ENCODE measurements around the gene RHOB.
"Not testable (repeated sequence)": the region's sequence is repeated elsewhere in the genome, so short reads cannot be mapped to it uniquely, and the experiment has no call there.

Gene RHOB

GRCh38 chr2:20422402-20423271 lies 24.2 kb upstream of the RHOB start:
- no peak for DNase-seq

- DNase-seq = no peak
These were observed 23.5 kb upstream of the RHOB start for GRCh38 chr2:20423359-20423758.

DNA sequence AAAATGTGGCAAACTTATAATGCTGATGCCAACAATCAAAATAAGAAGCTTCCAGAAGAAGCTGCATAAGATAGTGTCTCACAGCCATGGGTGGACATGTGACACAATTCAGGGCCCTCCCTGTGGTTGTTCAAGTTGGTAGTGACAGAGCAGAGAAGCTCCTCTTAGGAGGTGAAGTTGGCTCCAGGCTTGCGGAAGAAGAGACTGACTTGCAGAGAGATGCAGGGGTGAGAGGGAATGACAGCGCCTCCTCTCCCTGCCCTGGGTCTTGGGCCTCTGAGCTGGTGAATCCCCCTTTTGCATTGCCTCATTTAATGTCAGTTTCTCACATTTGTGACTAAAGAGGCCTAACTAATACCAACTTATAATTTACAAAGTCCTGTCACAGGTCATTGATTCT lies 23.0 kb upstream of the RHOB start:
- no peak for DNase-seq

DNA sequence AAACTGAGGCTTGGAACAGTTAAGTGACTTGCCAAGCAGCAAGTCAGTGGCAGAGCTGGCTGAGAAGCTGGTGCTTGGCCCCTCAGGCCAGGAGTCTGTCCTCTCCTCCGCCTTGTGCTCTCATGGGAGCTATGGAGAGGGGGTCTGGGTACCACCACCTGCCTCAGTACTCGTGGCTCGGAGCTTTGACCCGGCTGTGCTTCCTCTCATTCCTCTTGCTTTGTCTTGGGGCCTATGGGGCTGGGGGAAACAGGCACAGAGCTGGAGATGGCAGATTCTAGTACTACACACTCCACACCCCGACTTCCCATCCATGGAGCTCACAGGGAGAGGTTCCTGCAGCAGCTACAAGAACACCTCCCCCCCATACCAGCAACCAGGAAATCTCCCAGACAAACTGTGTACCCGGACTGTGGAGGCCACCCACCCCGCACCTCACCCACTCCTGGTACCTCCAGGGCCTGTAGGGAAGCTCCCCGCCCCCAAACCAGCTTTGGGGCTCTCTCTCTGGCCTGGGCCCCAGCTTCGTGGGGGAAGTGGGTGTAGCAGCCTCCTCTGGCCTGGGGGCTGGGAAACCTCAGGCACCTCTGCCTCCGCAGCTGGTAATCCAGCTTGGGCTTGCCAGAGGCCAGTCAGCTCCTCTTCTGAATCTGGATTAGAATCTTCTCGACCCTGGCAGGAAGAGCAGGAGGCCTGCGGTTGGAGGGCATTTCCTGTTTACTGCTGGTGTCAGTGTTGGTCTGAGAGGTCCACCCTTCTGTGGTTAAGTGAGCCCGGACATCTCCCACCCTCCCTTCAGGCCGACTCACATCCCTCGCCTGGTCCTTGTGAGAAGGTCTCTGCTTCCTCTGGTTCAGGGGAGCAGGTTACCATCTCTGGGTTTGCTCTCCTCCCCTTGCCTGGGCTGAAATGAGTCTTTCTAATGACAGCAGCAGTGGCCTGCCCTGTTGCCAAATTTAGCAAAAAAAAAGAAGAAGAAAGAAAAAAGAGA lies 22.3 kb upstream of the RHOB start:
- DNase-seq = no peak

- no peak for DNase-seq
These were observed 21.4 kb upstream of the RHOB start for GRCh38 chr2:20425371-20425881.

DNA sequence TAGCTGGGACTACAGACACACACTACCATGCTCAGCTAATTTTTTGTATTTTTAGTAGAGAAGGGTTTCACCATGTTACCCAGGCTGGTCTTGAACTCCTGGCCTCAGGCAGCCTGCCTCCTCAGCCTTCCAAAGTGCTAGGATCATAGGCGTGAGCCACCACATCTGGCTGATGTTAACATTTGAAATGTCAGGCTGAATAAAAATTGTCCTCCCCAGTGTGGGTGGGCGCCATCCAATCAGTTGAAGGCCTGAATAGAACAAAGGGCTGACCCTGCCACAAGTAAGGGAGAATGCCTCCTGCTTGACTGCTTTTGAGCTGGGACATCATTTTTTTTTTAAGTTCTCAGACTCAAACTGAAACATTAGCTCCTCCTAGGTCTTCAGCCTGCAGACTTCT lies 21.0 kb upstream of the RHOB start:
- no peak for DNase-seq

GRCh38 chr2:20427931-20428526 lies 18.8 kb upstream of the RHOB start:
- DNase-seq = no peak

- no peak for DNase-seq
These were observed 18.0 kb upstream of the RHOB start for GRCh38 chr2:20428717-20429490.

GRCh38 chr2:20429528-20429927 lies 17.3 kb upstream of the RHOB start:
- no peak for DNase-seq

DNA sequence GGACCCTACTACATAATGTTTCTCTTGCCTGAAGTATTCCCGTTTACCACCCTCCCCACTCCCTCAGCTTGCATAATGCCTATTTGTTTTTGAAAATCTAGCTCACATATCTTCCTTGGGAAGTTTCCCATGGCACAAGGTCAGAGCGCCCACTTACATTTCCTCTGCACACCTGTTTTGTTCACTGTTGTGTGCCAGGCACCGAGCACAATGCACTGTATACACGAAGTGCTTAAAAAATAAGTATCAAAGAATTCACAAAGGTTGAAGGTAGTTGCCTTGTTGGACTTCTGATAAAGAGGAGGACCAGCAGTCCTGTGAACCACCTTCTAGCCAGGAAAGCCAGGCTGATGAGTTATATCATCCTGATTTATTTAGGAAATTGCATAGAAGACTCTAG lies 16.8 kb upstream of the RHOB start:
- DNase-seq = no peak

DNA sequence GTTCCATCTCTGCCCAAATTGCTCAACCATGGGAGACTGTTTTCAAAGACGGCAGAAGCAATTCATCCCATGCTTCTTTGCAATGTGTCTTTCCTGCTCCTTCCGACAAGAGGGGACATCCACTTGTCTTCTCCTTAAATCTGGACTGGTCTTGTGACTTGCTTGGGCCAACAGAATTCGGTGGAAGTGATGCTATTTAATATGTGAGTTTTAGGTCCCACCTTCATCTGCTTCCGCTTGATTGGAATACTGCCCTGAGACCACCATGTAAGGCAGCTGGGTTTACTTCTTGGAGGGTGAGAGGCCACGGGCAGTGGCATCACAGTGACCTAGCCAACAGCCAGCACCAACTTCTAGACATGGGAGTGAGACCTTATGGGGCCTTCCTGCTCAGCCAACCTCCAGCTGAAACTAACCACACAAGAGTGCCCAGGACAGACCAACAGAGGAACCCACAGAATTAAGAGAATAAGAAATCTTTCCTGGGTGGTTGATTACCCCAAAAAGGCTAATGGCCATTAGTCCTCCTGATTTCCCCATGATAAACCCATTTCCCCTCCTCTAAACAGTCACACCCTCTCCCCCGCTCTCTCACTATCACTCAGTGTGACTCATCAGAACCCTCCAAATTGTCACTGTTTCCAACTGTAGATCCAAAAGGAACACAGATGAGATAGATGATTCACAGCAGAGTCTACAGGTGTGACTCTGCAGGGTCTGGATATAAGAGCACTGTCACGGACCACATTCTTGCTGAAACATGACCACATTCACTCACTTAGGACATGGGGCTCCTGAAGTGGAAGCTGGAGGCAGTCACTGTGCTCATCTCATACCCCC lies 16.2 kb upstream of the RHOB start:
- DNase-seq = no peak

- no peak for DNase-seq
These were observed 15.6 kb upstream of the RHOB start for GRCh38 chr2:20431301-20431698.

- DNase-seq = no peak
These were observed 15.1 kb upstream of the RHOB start for GRCh38 chr2:20431772-20432171.

DNA sequence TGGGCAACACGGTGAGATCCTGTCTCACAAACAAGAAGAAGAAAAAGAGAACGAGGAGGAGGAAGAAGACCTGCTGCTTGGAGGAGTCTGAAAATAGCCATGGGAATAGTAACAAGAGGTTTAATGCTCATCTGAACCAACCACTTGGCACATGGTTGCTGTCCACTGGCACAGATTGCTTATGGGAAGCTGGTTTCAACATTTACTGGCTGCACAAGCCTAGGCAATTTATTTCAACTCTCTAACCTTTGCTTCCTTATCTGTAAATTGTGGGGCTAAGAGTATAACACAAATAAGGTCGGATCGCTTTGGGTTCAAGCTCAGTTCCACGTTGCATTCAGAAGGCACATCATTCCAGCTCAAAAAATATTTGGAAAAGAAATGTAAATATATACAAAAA lies 14.2 kb upstream of the RHOB start:
- no peak for DNase-seq

- no peak for DNase-seq
These were observed 13.6 kb upstream of the RHOB start for GRCh38 chr2:20433249-20433648.

- DNase-seq = no peak
These were observed 12.8 kb upstream of the RHOB start for GRCh38 chr2:20433946-20434553.

DNA sequence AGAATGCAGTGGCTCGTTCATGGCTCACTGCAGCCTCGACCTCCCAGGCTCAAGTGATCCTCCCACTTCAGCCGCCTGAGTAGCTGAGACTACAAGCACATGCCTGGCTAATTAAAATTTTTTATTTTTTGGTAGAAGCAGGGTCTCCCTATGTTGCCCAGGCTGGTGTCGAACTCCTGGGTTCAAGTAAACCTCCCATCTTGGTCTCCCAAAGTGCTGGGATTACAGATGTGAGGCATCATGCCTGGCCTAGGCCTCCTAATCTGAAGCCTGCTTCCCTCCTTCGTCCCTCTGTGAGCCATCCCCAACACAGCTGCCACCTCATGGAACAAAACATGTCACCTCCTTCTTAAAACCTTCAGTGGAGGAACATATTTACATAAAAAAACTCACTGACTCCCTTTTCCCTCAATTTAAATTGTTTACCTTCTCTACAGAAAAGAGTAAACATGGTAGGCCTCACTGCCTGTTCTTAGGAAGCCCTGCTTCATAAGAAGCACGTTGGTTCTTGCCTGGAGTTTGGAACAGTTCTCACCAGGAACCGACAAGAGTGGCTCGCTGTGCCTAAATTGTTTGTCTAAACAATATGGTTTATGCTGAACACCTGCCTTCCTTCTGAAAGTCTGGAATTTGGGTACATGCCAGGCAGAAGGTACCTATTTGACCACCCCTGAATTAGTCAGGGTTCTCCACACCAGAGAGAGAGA lies 12.1 kb upstream of the RHOB start:
- no peak for DNase-seq

DNA sequence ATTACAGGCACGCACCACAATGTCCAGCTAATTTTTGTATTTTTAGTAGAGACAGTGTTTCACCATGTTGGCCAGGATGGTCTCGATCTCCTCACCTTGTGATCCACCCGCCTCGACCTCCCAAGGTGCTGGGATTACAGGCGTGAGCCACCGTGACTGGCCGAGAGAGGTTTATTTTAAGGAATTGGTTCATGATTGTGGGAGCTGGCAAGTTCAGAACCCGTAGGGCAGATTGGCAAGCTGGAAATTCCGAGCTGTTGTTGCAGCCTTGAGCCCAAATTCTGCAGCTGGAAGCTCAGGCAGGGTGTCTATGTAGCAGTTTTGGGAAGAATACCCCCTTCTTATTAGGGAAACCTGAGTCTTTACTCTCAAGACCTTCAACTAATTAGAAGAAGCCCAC lies 11.4 kb upstream of the RHOB start:
- not testable (repeated sequence) for DNase-seq

GRCh38 chr2:20436716-20437470 lies 10.0 kb upstream of the RHOB start:
- no peak for DNase-seq
